NCI-H2081 treated with DMSO at 0.1 percent for 48 hours (cell line): ENCODE measurements around the gene FBLN1.

ENCODE experiments used
- DNase-seq: peaks from one replicate; lab custom pipeline; 2025; lab: John Stamatoyannopoulos, UW

The FBLN1 gene

DNA sequence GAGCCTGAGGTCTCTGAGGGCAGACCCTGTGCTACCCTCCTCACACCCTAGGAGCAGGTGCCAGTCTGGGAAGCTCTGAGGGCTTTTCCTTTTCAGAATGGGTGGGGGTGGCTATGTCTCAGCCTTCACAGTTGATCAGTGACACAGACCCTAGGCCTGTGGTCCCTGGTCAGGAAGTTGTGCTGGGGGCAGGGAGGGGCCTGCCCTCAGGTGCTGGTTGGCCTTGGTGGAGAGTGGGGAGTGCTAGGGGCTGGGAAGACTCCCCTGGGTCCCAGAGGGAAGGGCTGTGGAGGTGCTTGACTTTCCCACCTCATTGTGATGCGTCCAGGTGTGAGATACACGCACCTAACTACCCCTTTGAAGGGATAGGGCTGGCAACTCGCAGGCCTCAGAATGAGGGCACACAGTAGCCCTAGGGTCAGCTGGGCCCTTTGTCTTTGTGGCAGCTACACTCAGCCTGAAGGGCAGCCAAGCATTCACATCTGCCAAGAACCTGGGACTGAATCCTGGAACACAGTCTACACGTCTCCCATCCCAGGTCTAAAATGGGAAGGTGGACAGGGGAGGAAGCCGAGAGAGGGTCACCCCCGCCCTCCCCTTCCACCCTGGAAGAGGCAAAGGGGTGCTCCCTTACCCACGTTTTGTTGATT lies 137.7 kb downstream of the FBLN1 start:
- no peak for DNase-seq

DNA sequence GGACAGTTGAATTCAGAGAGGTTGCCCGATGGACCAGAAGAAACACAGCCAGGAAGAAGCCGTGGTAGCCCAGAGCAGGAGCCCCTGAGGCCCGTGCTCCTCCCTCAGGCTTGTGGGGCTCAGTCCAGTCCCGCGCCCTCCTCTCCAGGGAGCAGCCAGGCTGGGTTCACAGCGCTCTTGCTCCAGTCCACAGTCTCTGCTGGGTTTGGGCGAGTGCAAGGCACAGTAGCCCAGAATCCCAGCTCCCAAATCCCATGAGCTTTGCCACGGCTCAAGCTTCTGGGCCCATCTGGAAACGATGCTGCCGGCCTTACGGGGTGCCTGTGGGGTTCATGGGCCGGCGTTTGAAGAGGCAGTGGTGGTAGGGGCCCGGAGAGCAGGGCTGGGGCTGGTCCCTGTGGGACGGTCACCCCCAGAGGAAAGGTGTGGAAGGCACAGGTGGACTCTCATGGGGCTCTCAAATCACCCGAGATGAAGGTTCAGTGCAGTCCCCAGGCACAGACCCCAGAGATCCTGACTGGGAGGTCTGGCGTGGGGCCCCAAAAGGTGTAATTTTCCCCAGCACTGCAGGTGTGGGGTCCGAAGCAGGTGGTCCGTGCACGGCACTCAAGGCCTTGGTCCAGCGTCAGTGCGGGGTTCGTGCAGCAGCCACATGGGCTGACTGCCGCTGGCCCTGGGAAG lies 138.4 kb downstream of the FBLN1 start:
- no peak for DNase-seq

DNA sequence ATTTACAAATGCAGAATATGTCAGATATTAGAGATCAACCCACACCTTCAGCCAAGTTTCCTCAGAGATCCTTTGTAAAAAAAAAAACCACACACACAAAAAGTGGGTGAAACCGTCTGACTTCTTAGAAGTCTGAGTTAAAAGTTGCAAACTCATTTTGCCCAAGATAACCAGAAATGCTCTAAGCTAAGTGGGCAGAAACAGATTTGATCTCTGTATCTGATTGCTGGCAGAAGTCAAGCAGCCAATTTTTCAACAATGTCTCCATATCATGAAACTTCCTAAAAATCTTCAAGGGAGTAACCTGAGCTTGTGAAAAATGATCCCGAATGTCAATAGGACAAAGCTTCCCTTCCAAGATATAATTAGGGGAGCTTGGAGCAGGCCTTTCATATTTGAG lies 140.3 kb downstream of the FBLN1 start:
- DNase-seq, result no peak

DNA sequence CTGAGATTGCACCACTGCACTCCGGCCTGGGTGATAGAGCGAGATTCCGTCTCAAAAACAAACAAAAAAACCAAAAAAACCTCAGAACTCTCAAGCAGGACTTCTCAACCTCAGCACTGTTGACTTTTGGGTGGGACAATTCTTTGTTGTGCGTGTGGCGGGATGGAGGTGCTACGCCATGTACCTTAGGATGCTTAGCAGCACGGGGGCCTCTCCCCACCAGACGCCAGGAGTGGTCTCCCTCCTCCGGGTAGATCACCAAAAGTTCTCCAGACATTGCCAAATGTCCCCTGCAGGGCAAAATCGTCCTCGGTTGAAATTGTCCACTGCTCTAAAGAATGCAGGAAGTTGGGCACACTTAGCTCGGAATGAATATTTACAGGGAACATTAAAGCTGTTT lies 142.0 kb downstream of the FBLN1 start:
- no peak for DNase-seq

DNA sequence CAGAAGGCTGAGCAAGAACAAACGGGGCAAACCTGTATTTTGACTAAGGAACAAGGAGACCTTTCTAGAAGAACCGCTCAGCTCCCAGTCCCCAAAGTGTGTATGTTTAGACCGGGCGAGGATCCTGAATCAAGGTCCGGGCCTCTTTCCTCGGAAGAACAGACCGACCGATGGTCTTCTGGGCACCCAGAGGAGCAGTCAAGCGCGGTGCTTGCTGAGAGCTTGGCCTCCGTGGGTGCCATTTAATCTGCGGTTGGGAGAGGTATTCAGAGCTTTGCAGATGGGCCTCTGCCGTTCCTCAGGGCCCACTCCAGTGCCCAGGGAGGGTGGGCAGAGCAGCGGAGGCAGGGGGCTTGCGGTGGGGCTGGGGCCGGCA lies 142.5 kb downstream of the FBLN1 start:
- no peak for DNase-seq

DNA sequence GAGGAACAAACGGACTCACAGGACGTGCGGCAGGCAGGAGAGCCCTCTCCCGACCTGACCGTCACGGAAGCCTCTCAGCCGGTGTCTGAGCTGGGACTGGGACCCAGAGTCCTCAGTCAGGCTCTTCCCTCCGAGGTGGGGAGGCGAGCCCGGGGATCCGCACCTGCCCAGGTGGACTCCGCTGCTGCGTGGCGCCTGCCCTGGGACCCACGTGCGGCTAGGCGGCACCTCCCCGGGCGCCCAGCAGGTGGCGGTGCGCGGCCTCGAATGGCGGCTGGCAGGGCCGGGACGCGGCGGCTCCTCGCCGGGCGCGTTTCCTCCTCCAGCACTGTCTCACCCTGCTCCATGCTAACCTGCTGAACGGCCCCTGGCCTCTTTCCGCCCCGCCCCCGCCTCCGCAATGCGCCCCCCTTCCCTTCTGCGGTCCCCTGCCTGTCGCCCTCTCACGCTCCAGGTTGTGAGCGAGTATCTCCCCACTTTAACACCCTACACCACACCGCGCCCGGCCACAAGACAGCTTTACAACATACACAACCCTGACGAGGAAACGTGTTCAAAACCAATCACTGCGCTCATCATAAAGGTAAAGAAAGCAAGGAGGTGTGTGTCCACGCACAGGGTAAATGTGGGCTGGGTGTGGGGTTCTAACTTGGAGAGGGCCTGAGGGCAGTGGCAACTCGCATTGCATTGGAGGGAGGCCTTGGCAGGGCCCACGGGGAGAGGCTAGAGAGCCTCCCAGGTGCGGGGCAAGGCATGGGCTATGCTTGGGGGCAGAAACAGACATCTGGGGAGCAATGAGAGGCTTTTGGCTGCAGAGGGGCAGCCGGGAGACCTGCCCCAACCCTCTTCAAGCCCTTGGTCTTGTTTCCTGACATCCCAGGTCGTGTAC lies 143.1 kb downstream of the FBLN1 start:
- DNase-seq, result no peak

DNA sequence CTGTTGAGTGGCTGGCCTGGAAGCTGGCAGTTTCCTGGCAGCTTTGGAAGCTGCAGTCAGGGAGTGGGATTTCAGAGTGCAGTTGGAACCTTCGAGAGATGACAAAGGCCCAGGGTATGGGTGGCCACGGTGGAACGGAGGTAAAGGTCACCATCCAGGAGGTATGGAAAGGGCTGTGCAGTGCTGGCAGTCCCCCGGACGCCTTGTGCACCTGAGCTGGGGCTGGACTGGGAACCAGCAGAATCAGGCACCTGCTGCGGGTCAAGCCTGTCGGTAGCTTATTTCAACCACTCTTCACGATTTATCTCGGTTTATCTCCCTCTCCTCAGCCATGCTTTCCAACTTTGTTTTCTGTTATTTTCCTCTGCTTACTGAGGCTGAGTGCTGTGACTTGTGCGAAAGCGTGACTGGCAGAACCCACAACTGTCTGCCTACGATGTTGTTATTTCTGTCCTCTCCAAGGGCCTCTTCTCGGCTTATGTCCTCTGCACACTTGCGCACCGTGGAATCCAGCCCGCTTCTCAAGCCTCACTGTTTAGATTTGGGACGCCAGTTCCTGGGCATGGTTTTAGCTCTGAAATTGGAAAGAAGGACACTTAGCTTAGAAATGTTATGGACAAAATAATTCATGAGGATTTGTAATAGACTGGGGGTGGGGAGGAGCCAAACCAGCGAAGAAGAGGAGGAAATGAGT lies 145.0 kb downstream of the FBLN1 start:
- no peak for DNase-seq

DNA sequence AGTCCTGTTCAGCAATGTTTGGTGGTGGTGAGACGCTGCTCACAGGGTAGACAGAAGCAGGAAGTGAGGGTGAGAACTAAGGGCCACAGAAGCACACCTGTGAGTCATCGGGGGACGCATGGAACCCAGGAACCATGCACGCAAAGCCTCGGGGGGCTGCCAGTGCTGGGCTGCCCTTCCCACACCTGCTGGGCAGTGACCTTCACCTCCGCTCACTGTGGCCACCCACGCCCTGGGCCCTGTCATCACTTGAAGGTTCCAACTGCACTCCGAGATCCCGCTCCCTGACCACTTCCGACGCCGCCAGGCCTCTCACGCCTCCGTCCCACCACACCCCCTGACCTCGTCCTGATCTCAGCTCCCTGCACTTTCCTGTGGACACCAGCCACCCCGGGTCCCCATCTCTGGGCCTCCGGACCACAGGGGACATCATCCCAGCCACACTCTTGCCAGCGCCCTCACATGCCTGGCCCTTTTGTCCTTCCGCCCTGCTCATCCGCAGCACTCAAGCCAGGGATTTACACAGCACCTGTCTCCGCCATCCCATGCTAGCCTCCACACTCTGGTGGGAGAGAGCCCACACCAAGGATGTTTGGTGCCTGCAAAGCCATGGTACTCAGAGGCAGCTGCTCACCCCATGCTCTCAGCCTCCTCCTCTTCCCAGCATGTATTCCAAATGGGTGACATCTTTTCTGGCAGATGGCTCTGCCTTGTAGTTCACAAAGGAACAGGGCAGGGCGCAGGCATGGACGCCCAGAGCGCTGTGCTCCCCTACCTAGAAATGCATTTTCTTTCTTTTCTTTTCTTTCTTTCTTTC lies 145.8 kb downstream of the FBLN1 start:
- DNase-seq, result no peak

DNA sequence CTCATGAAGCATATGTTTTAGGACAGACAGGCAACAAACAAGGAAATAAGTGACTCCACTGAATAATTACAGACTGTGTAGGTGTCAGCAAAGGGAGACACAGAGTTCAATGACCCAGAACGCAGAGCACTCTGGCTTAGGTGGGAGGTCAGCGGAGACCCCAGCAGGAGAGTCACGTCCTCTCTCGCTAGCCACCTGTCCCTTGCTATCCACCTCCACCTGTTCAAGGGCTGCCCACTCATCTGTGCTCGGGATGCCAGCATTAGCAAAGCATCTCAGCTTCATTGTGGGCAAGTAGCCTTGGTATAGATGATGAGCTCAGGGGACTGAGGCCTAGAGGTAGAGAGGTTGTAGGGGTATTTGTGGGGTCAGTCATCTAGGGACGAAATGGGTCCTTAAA lies 147.1 kb downstream of the FBLN1 start:
- no peak for DNase-seq

DNA sequence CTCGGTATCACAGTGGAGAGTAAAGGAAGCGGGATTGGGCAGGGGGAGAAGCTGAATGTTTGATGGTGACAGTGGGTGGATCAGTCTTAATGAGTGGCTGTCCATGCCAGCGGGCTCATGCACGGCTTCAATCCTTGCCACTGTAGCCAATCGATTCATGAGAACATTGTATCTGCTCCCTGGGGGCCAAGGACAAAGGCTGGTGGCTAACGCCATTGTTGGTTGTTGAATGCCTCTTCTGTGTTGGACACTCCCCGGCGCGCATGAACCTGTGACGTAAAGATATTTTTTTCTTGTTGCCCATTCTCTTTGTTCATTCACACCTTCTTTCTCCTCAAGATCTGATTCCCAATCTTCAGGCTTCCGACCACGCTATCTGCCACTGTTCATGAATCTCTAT lies 148.0 kb downstream of the FBLN1 start:
- no peak for DNase-seq
